ES-I3 (cell line): ENCODE data around the gene KLHDC7B.
"Not testable (repeated sequence)": the region's sequence is repeated elsewhere in the genome, so short reads cannot be mapped to it uniquely, and the experiment has no call there.

ENCODE experiments used
- H3K36me3 ChIP-seq: 2 replicates; pipeline ENCODE4 v1.6.1; 2013; ENCODE audit warnings: mild to moderate bottlenecking, low read length, control low read depth, moderate library complexity; ENCODE audit not compliant: insufficient read depth
- H3K4me1 ChIP-seq: 2 replicates; pipeline ENCODE4 v1.6.1; 2013; ENCODE audit warnings: mild to moderate bottlenecking, control low read depth, low read length; ENCODE audit not compliant: insufficient read depth
- H3K9ac ChIP-seq: 2 replicates; pipeline ENCODE4 v1.6.1; 2013; ENCODE audit warnings: low read depth, mild to moderate bottlenecking, low read length, moderate library complexity
- H3K9me3 ChIP-seq: 2 replicates; pipeline ENCODE4 v1.6.1; 2013; ENCODE audit warnings: mild to moderate bottlenecking, low read length, moderate library complexity; ENCODE audit not compliant: control insufficient read depth, insufficient read depth

Gene KLHDC7B

DNA sequence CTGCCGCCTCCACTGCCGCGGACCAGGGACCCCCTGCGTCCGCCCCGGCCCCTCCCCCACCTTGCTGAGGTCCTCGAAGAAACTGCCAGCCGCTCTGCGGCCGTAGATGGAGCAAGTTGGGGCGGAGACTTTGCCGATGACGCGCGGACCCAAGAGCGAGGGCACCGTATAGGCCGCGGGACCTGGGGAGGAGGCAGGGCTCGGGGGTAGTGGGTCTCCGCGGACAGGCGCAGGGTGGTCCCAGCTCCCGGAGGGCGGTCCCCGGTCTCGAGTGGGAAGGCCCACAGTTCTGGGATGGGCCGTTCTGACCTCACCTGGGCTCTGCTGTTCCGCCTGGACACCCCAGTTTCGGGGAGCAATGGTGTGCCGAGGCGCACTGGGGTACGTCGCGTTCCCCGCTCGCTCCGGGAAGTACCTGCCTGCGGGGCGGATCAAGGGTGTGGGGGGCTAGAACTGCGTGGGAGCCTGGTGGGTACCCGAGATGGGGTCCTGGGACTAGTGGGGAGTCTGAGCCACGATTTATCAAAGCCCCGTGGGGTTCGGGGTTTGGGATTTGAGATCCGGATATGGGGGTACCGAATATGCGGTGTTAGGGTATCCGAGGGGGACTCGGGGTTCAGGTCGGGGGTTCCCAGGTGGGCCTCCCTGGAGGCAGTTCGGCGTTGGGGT lies 14.7 kb upstream of the KLHDC7B start:
- H3K4me1 ChIP-seq = no peaks in the 10 kb centered on the region
- peak overlapping the region; percentile 66 for H3K9ac ChIP-seq
- no peaks in the 10 kb centered on the region for H3K36me3 ChIP-seq
- no peaks in the 10 kb centered on the region for H3K9me3 ChIP-seq

DNA sequence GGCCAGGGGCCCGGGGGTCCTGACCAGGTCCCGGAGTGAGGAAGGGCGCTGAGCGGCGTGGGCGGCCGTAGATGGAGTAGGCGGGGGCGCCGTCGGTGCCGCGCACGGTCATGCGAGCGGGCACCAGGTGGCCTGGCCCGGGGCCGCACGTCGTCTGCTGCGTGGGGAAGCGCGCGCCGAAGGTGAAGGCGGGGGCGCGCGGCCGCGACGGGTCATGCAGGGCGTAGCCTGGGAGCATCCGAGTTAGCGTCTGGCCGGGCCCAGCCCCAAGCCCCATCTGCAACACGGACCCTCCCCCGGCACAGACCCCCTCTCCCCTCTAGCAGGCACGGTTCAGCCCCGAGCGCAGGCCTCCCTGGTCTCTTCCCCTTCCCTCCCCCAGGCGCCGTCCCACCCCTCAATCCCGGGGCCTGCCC lies 14.1 kb upstream of the KLHDC7B start:
- Histone ChIP-seq H3K9ac (peak overlapping the region; percentile 66), H3K36me3 (no peaks in the 10 kb centered on the region), H3K4me1 (no peaks in the 10 kb centered on the region), H3K9me3 (no peaks in the 10 kb centered on the region)

- Histone ChIP-seq H3K36me3 (no peaks in the 10 kb centered on the region), H3K9ac (peak overlapping the region; percentile 66; the same call in 1 of the 2 replicates), H3K4me1 (no peaks in the 10 kb centered on the region), H3K9me3 (no peaks in the 10 kb centered on the region)
Observed at GRCh38 chr22:50531962-50532674, 13.6 kb upstream of the KLHDC7B start.

GRCh38 chr22:50532824-50533796 lies 12.6 kb upstream of the KLHDC7B start:
- Histone ChIP-seq H3K4me1 (no peaks in the 10 kb centered on the region), H3K9me3 (no peaks in the 10 kb centered on the region), H3K9ac (no peak overlapping the region), H3K36me3 (no peaks in the 10 kb centered on the region)

- not testable (repeated sequence) for H3K4me1 ChIP-seq, H3K9ac ChIP-seq, H3K9me3 ChIP-seq
Observed at GRCh38 chr22:50533856-50534711, 11.6 kb upstream of the KLHDC7B start.

DNA sequence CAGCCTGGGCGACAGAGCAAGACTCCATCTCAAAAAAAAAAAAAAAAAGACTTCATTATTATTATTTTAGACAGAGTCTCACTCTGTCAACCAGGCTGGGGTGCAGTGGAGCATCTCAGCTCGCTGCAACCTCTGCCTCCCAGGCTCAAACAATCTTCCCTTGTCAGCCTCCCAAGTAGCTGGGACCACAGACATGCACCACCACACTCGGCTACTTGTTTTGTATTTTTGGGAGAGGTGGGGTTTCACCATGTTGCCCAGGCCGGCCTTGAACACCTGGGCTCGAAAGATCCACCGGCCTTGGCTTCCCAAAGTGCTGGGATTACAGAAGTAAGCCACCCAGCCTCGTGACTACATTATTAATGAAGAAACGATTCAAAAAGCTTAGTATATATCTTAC lies 10.6 kb upstream of the KLHDC7B start:
- no peaks in the 10 kb centered on the region; the same call in 1 of the 2 replicates for H3K9me3 ChIP-seq
- no peaks in the 10 kb centered on the region for H3K36me3 ChIP-seq
- H3K4me1 ChIP-seq = no peaks in the 10 kb centered on the region
- no peak overlapping the region for H3K9ac ChIP-seq

More at GRCh38 chr22:50533856-50534711, 11.6 kb upstream of the KLHDC7B start:
- not testable (repeated sequence) for H3K36me3 ChIP-seq

DNA sequence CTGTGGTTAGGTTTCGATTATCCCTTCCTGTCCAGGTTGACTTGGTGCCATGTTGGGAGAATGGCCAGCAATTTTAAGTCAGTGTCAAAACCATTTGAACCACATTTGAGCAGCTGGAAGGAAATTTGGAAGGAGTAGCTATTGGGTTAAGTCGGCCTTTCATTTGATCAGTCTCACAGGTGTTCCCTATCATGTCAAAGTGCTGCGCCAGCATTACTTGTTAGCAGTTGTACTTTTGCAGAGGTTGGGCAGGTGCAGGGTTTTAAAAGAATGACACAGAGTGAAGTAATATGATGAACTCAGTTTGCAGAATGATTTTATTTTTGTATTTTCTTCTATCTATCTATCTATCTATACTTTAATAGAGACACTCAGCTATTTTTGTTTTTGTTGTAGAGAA lies 9.5 kb upstream of the KLHDC7B start:
- Histone ChIP-seq H3K9me3 (no peaks in the 10 kb centered on the region; the same call in 1 of the 2 replicates), H3K36me3 (no peaks in the 10 kb centered on the region), H3K4me1 (no peaks in the 10 kb centered on the region), H3K9ac (no peak overlapping the region)

DNA sequence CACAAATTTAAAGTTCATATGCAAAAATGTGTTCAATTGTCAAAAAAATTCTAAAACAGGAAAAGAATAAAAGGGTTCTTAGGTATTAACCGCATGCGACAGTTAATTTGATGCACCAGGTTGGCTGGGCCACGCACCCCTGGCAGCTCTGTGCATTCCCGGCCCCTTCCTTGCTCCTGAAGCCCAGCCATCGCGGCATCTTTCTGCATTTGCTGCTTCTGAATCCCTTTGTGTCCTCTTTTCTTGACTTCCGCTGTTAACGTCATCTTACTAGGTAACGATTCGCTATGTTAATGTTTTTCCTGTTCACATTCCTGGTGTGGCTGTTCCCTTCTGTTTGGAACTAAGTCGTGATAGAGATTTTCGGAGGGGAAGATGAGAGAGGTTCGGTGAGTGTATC lies 7.9 kb upstream of the KLHDC7B start:
- H3K9me3 ChIP-seq = no peaks in the 10 kb centered on the region; the same call in 1 of the 2 replicates
- no peaks in the 10 kb centered on the region for H3K36me3 ChIP-seq
- no peak overlapping the region for H3K9ac ChIP-seq
- H3K4me1 ChIP-seq = no peaks in the 10 kb centered on the region

- Histone ChIP-seq H3K9ac (no peak overlapping the region), H3K4me1 (no peaks in the 10 kb centered on the region), H3K36me3 (no peaks in the 10 kb centered on the region), H3K9me3 (no peaks in the 10 kb centered on the region; the same call in 1 of the 2 replicates)
Observed at GRCh38 chr22:50540381-50540780, 5.3 kb upstream of the KLHDC7B start.

GRCh38 chr22:50541667-50542026 lies 4.1 kb upstream of the KLHDC7B start:
- not testable (repeated sequence) for H3K9ac ChIP-seq, H3K36me3 ChIP-seq, H3K4me1 ChIP-seq, H3K9me3 ChIP-seq

DNA sequence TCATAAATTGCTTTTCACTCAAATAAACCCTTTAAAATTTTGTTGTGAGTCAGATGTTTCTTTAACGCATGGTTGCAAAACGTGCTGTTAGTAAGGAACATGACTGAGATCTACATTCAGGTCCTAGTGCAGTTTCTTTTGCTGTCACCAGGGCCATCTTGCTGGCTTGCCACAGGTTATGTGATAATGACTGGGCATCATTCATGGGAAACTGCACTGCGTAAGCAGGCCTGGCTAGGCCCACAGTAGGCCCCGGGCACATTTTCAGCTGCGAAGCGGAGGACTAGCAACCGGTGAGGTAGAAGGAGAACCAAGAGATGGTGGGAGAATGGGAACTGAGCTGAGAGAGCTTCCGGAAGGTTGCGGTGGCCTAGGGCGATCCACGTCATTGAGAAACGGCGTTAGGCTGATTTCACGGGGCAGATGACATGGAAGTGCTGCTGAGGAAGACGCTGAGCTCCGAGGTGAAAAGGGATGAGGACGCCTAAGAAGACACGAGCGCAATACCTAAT lies 3.2 kb upstream of the KLHDC7B start:
- Histone ChIP-seq H3K9me3 (no peaks in the 10 kb centered on the region; the same call in 1 of the 2 replicates), H3K9ac (no peak overlapping the region), H3K4me1 (no peaks in the 10 kb centered on the region)

DNA sequence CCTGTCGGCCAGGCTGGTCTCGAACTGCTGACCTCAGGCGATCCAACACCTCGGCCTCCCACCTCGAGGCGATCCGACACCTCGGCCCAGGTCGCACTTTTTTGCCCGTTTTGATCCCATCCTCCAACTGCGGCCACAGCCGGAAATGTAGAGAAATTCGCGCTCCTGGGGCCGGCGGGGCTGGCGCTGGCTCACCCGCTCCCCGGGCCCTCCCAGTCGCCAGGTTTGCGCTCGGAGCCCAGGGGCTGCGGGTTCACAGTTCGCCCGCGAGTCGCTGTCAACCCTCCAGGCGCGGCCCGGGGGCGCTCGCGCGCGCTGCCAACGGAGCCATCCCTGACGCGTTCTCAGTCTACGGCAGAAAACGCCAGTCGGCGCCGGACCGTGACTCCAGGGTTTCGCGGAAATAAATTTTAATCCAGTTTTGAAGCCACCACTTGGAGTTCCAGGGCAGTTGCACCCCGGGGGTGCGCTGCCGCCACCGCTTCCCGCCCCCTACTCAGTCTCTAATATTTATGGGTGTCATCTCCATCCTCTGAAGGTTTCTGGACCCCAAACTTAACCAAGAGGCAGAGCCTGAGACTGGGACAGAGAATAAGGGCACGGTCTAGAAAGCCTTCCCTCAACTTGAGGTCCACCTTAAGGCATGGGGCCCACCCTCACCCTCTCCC lies 1.5 kb upstream of the KLHDC7B start:
- Histone ChIP-seq H3K4me1 (no peaks in the 10 kb centered on the region), H3K36me3 (no peaks in the 10 kb centered on the region), H3K9ac (peak overlapping the region; percentile 53; the same call in 1 of the 2 replicates)

More for the DNA sequence above, 3.2 kb upstream of the KLHDC7B start:
- H3K36me3 ChIP-seq = no peaks in the 10 kb centered on the region

DNA sequence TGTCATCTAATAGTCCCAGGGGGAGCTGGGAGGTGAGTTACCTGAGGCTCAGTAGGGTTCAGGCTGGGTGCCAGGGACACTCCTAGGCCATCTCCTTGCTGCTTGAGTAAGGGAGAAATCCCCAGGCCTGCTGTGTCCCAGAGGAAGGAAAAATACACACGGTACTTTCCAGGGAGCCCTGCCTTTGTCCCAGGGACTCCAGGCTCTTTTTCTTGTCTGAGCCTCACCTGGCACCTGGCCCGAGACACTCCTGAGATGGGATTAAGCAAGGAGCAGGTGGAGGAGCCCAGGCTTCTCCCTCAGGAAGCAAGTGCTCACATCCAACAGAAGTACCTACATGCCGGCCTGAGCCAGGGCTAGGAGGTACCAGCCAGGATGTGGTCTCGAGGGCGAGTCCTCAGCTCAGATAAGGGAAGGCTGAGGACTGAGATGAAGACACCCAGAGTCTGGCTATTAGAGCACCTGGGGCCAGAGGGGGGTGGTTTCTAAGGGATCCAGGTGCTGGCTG lies 899 bp upstream of the KLHDC7B start:
- Histone ChIP-seq H3K9me3 (no peaks in the 10 kb centered on the region), H3K4me1 (no peaks in the 10 kb centered on the region), H3K36me3 (no peaks in the 10 kb centered on the region), H3K9ac (no peak overlapping the region)

More for the DNA sequence above, 1.5 kb upstream of the KLHDC7B start:
- H3K9me3 ChIP-seq = no peaks in the 10 kb centered on the region
